HG02623 (cell line): Measurements from ENCODE around the gene TOMT.
A peak's percentile ranks its signal among the peaks of the same experiment; 100 is the strongest.

Experiments
- ATAC-seq: cut with Tn5 transposase; IDR thresholded peaks from one replicate; pipeline ENCODE4 v1.9.1; 2021; ENCODE audit warnings: moderate library complexity; ENCODE audit not compliant: unreplicated experiment

Gene TOMT

DNA sequence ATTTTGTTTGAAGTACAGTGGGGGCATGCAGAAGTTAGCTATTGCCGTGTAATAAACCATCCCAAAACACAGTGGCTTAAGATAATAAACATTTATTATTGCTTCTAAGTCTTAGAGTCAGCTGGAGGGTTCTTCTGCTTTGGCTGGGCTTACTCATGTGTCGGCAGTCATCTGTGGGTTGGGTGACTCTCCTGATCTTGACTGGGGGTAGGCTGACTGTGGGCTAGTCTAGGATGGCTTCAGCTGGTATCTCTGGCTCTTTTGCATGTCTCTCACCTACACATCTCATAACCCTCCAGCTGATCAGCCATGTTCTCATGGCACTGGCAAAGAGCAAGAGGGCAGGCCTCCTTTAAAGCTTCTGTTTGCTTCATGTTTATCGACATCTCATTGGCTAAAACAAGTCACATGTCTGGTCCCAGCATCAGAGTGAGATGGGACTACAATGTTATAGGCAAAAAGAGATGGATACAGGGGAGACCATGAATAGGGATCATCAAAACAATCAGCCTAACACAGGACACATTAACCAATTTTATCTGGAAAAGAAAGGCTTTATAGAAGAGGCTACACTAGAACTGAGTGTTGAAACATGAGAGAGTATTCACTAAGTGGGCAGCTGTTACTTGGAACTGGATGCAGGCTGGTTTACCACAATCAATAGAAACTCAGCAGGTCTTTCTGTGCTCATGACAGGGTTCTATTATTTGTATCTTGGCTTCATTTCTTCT, 19.9 kb upstream of the TOMT start:
- ATAC-seq, result no peak

DNA sequence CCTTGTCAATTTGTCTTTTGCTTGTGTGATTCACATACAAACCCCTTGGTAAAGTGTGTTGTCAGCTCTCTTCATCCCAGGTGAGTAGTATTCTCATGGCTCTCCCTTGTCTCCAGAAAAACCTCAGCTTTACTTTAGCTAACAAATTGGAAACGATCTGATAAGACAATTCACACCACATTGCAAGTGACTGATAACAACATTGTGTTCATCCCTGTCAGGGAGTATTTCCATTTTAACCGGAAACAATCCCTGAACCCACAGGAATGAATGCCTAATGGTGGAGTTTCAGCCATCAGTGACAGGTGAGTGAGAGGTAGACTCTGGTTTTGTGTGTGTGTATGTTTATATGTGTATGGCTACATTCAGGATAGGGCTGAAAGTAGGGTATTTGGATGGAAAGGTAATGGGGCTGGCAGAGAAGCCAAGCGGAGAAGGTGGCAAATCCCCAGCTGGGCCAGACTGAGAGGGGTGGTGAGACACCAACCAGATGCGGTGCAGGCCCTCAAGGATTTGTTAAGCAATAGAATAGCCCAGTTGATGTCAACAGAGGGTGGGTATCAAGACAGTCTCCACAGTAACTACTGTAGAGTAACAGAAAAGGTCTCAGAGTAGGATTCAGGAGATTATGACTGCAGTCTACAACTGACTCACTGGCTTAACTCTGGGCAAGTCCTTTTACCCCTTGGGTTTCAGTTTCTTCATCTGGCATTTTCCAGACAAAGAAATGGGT, 17.5 kb upstream of the TOMT start:
- ATAC-seq, result no peak

DNA sequence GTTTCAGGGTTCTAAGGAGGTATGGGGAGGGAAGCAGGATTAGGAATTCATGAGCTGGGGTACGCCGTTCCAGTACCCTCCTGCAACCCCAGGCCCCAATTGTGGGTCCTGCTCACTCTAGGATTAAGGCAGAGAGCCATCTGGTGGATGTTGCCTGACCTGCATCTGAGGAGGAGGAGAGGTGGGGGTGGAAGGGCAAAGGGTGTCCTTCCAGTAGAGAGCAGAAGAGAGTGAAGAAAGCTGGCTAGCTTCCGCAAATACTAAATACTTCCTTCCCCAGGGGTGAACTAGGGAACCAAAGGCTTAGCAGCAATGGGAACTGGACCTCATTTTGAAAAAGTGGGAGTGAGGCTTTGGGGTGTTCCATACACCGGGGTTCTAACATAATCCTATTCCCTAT, 14.4 kb upstream of the TOMT start:
- no peak for ATAC-seq

DNA sequence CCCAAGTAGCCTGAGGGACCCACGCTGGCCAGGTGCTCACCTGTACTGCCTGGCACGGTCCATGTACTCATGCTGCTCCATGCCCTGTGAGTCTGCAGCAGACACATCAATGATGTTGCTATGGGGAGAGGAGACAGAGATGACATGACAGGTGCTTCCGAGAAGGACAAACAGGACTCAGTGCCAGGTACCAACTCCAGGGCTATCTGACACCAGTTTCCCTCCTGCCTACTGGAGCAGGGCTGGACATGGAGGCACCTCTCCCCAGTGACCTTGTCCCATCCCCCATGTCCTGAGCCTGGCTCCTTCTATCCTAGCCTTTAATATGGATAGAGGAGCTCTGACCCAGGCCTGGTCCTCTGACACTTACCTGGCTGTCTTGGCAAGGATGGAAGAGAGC, 7.0 kb upstream of the TOMT start:
- no peak for ATAC-seq

DNA sequence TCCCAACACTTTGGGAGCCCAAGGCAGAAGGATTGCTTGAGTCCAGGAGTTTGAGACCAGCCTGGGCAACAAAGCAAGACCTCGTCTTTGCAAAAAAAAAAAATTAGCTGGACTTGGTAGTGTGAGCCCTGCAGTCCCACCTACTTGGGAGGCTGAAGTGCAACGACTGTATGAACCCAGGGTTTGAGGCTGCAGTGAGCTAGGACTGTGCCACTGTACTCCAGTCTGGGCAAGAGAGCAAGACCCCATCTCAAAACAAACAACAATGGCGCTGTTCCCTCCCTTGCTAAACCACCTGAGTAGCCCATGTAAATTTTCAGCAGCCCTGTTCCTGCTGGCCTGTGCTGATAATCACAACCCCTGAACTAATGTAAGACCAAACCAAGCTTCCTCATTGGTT, 5.7 kb upstream of the TOMT start:
- no peak for ATAC-seq

DNA sequence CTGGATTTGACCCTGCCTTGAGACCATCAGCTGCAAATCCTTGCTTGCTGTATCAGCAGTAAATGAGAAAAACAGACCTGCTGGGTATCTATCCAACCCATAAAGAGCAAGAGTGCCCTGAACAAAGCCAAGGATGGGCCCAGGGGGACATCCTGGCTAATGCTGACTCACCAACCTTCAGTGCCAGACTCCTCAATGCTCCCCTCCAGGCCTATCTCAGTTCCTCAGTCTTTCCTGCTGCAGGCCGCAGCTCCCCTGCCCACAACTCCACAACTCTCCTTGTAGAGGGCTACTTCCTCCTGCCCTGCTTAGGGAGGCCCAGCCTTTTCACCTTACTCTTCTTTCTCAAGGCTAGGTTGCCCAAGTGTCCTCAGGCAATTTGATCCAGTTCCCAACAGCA, 5.3 kb upstream of the TOMT start:
- ATAC-seq, result no peak

DNA sequence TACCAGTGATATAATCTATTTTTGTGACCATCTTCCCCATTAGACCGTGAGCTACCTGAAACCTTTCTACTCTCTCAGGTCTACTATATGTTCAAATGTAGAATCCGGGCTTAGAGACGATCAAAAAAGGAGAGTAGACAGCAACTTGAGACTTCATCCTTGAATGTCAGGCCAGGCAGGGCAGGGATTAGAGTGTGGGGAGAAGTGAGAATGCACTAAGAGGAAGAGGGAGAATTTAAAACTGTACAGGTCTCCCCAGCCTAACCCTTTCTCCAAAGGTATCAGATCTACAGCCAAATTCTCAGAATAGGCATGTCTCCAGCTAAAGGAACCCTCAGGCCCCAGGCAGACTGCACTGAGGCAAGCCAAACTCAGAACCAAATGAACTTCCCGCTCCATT, 3.6 kb upstream of the TOMT start:
- no peak for ATAC-seq

DNA sequence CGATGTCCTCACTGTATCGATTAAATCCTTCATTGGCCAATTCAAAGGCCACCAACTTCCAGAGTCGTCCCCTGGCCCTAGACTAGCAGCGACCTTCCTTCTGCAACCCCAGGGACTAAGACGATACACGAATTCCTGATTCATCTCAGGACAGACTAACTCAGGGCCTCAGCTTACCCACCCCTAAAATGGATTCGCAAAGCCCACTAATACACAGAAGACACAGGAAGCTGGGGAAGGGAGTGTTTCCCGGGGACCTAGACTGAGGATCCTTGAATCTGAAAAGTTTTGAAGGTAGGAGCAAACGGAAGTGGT, 3.1 kb upstream of the TOMT start:
- ATAC-seq, result no peak

DNA sequence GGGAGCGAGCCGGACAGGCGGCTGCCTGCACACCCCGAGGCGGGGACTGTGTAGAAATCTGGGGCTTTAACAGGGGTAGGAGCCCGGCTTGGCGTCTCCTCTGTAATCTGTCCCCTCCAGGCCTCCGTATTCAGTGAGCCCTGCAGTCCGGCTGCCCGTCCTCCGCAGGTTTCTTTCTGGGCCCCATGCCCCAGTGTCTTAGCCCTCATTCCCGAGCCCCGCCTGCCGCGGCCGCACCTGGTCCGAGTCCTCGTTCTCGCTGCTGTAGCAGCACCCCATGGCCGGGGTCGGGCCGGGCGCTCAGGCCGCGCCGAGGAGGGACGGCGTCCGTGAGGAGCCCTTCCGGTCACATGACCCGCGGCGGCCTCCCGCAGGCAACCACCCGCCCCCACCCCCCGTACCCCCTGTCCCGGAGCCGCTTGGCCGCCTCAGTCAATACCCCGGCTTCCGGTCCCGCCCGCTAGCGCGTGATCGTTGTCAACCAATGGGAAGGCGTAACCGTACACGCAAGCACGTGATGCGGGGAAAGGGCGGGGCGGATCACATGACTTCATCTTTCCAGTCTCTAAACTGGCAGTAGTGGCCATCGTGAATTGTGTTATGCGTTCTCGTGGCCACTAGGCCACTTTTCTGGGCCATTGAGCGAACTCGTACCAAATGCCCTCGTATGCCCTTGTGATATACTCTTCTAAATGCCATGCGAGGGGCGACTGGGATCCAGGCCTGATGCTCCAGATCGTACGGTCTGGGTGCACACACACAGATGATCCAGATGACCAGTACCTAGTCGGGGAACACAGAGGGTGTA, 2.6 kb upstream of the TOMT start, which contains the start of gene LAMTOR1:
Gene LAMTOR1 (minus strand): TSS at position 352 of the 808 bp plus-strand sequence. CDS start 73 bp downstream, at position 279.
- peak; percentile 86 for ATAC-seq

DNA sequence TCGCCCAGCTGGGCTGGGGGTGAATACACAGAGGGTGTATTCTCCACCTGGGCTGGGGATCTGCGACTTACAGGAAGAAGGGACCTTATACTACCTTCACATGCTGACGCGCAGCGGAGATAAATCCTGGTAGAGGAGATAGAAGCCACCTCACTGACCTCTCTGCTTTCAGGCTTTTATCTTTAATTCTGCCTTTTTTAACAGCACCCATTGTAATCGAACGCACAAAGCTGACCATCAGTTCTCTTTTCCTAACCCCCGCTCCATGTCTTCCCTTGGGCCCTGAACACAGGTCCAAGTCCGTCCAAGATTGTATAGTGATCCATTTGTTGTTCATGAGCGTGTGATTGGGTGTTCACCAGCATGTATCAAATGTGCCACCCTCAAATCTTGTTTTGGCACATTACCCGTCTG, 2.0 kb upstream of the TOMT start:
- ATAC-seq, result no peak

DNA sequence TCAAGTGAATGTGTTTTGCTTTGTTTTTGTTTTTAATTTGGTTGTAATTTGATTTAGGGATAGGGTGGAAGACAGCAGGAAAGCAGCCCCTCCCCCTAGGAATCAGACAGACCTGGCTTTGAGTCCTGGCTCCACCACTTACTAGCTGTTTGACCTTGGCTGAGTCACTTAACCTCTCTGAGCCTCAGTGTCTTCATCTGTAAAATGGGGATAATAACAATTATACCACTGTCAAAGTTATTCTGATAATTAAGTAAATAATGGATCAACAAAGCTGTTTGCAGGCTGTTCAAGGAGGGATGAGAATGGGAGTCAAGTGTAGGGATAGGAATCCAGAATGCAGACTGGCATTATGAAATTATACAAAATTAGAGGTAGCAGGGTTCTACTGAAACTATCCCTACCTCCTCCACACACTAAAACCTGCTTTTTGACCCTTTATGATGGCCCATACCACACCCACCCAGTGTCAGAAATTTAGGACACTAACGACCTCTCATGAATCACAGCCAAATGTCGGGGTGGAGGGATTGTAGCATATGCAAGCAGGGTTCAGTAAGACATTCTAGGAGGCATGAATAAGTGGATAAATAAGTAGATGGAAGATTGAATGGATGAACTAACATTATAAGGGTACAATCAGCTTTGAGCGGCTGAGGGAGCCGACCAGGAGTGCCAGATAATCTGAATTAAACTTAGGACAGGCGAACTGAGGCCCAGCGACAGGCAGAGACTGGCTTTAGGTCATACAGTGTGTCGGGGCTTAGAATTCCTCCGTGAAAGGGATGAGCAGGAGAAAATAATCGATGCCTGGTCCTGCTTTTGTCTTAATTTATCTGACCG, 5.8 kb downstream of the TOMT start:
- ATAC-seq, result peak; percentile 1

DNA sequence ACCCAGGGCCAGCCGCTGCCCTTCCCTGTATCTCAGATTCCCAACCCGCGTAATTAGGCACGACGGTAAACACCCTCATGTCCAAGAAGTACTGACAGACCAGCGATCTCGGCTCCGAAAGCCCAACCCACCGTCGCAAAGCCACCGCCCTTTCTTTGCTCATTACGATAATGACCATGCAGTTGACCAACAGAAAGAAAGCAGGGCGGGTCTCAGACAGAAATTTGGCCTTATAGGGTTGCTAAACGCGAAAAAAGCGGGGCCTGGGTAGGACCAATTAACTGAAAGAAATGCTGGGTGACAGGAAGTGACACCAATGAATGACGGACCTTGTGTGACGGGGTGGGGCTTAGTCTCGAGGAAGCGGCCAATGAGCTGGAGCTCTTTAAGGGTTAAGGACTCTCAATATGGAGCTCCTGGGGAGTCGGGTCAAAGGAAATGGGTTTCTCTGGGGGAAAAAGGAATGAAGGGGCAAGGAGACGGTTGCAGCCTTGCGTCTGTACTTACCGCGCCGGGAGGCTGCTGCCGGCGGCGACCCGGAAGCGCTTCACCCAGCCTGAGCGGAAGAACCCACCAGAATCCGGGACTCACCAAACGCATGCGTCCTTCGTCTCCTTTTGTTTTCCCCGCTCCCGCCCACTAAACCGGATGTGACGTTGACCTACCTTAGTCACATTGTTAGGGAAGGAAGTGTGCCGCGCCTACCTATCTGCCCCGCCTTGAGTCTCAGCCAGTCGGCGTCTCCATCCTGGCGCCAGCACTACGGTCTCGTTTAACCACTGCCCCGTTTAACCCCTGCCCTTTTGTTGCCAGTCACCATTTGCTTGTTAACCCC, 6.6 kb downstream of the TOMT start, which contains the start of gene ANAPC15:
Gene ANAPC15 (minus strand): TSS at position 553 of the 835 bp plus-strand sequence. CDS start 1,419 bp downstream, outside the sequence.
- ATAC-seq, result peak; percentile 82

DNA sequence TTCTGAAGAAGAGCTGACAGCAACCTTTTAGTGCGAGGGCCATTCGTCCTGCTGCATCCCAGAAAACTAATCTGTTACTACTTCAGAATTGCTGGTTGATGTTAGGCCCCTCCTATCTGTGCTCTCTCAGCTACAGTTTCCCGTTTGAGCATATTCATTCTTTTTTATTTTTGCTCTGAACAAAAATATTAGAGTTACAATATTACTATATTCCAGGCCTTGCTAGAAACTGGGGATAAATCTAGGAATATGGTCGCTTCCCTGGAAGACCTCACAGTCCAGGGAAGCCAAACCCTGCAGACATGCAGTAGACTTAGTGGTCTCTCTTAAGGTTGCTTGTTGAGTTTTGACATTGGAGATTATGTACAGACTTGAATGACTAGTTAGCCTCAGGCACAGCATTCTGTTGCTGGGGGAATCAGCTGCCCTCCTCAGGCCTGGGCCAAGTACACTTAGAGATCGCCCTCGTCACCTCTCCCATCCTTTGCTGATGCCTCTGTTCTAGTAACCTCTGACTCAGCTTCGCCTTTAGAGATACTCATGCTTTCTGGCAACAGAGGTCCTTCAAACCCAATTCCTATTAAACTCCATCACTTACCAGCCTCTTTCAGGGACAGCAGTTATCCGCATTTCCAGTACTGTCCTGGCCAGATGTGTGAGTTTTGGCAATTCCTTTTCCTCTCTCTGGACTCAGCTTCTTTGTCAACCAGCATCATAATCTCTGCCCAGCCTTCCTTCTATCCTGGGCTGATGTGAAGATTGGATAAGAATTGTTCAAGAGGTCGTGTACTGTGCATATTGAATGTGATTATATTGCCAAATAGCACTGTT, 7.5 kb downstream of the TOMT start:
- ATAC-seq, result no peak

DNA sequence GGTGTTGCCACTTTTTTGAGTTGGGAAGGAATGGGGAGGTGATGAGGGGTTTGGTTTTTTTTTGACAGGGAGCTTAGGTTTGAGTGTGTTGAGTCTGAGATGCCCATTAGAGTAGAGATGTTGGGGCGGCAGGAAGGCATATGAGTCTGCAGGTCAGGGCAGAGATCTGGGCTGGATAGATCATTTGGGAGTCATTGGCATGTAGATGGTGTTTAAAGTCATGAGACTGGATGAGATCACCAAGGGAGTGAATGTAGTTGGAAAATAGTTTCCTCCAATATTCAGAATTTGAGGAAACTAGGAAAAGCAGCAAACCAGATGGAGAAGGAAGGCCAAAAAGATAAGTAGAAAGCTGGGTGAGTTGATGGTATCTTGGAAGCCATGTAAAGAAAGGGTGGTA, 8.8 kb downstream of the TOMT start:
- no peak for ATAC-seq

DNA sequence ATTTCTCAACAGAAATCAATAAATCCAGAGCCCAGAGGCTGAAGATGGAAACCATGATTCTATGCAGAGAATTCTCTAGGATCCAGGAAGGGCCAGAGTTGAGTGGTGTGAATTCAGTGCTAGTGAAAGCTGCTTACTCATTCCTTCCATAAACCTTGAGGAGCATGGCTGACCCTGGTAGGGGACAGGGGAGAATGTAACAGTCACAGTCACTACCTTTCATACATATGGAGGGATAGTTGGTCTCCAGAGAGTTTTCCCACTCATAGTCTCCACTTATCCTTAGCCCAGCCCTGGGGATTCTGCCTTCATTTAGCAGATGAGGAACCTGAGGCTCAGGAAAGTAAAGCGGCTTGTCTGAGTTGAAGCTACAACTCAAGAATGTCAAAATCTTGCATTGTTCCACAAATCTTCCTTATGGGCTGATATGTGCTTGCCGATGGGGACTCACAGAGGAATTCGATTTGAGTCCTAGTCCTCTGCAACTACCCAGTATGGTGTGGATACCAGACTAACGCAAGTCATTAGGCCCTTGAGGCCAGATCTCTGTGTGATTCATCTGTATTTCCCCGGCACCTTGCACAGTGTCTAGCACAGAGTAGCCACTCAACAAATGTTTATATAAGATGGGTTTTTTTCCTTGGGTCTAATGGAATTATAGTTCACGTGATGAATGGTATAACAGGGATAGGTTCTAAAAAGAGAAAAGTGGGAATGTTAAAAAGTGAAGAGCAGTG, 10.5 kb downstream of the TOMT start:
- no peak for ATAC-seq

DNA sequence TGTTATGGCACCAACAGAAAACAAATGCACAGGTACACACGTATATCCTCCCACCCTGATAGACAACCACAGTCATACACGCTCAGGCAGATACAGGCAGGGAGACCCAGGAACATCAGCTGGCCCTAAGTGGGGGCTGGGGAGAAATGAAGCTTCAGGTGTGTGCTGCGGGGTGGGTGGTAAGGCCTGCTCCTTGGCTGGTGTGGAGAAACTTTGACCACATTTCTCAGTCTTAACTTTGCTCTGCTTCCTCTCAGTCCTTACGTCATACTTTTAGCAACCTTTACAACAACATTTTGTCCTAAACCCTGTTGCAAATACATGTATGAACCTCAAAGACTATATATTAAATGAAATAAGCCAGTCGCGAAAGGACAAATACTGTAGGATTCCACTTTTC, 13.5 kb downstream of the TOMT start:
- ATAC-seq, result no peak

DNA sequence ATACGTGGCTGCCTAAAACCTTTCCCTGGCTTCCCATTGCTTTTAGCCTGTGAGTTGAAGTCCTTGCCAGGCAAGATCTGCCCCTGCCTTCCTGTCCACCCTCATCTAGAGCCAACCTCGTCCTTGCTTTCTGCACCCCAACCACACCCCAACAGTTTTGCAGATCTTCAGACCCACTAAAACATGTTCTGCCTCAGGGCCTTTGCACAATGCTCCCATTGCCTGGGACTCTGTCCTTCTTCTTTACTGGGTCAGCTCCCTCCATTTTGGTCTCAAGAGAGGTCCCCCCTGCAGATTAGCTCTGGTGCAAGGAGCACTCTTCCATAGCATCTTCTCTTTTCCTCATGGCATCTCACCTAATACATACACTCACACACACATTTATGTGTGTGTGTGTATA, 15.2 kb downstream of the TOMT start:
- ATAC-seq, result no peak

DNA sequence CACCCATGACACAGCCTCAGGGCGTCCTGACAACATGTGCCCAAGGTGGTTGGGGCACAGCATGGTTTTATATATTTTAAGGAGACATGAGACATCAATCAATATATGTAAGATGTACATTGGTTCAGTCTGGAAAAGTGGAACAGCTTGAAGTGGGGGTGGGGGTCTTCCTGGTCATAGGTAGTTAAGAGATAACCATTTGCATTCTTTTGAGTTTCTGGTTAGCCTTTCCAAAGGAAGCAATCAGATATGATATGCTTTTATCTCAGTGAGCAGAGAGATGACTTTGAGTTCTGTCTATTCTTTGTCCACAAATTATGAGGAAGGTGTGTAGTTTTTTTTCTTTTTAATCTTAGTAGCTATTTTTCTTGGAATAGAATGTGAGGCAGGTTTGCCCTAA, 16.9 kb downstream of the TOMT start:
- no peak for ATAC-seq
